Measurements from ENCODE around the gene LPCAT1. TPM values are rescaled to one million over a fixed set of nuclear protein-coding genes. Genes with fewer than 3 reads are reported as not detected.
"Not testable (repeated sequence)": the region's sequence is repeated elsewhere in the genome, so short reads cannot be mapped to it uniquely, and the experiment has no call there.

Gene LPCAT1, protein sequence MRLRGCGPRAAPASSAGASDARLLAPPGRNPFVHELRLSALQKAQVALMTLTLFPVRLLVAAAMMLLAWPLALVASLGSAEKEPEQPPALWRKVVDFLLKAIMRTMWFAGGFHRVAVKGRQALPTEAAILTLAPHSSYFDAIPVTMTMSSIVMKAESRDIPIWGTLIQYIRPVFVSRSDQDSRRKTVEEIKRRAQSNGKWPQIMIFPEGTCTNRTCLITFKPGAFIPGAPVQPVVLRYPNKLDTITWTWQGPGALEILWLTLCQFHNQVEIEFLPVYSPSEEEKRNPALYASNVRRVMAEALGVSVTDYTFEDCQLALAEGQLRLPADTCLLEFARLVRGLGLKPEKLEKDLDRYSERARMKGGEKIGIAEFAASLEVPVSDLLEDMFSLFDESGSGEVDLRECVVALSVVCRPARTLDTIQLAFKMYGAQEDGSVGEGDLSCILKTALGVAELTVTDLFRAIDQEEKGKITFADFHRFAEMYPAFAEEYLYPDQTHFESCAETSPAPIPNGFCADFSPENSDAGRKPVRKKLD
- 10 to 100 TPM; 13.2 to 18.1 TPM for total RNA-seq

DNA sequence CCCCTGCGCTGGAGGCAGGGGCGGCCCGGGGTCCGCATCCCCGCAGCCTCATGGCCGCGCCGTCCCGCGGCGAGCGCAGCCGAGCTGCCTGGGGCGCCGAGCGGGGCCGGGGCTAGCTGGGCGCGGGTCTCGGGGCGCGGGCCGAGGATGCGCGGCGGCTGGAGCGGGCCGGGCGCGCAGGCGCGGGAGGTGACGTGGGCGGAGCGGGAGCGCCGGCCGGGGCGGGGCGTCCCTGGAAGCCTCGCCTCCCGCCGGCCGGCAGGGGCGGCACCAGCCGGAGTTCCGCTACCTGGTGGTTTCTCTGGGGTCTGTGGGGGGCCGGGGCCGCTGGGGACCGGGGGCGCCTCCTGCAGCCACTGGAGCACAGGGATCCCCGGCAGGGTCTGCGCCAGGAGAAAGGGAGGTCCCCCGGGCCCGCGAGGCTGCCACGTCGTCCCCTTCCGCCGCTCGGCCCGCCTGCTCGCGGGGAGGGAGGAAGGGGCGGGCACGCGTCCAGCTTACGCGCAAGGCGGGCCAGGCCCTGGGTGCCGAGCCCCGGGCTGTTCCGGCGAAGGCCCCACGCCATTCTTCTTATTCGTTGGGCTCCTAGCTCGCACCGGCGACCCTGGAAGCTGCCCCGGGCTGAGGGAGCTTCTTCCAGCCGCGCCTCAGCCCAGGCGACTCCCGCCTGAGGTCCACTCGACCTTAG lies at the start of gene LPCAT1:
Gene LPCAT1 (minus strand): TSS at position 168 of the 688 bp plus-strand sequence. CDS start 116 bp downstream, at position 52.
- Histone ChIP-seq H3K27ac (peak within 1 kb of the TSS; percentile 92 to 93), H3K36me3 (peaks cover 3% of the 10 kb centered on the region), H3K9me3 (no peaks in the 10 kb centered on the region), H3K4me3 (peak within 1 kb of the TSS; percentile 69 to 80), H3K4me1 (peaks cover 0 to 20% of the 10 kb centered on the region in 2 donors), H3K27me3 (no peaks in the 10 kb centered on the region)
- TF ChIP-seq, protein P1, sequence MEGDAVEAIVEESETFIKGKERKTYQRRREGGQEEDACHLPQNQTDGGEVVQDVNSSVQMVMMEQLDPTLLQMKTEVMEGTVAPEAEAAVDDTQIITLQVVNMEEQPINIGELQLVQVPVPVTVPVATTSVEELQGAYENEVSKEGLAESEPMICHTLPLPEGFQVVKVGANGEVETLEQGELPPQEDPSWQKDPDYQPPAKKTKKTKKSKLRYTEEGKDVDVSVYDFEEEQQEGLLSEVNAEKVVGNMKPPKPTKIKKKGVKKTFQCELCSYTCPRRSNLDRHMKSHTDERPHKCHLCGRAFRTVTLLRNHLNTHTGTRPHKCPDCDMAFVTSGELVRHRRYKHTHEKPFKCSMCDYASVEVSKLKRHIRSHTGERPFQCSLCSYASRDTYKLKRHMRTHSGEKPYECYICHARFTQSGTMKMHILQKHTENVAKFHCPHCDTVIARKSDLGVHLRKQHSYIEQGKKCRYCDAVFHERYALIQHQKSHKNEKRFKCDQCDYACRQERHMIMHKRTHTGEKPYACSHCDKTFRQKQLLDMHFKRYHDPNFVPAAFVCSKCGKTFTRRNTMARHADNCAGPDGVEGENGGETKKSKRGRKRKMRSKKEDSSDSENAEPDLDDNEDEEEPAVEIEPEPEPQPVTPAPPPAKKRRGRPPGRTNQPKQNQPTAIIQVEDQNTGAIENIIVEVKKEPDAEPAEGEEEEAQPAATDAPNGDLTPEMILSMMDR (IDR thresholded peaks at IDR 0.05): peak in 1 of 2 donors; percentile 49
- DNase-seq (ENCODE audit: low spot score): peak; percentile 70

DNA sequence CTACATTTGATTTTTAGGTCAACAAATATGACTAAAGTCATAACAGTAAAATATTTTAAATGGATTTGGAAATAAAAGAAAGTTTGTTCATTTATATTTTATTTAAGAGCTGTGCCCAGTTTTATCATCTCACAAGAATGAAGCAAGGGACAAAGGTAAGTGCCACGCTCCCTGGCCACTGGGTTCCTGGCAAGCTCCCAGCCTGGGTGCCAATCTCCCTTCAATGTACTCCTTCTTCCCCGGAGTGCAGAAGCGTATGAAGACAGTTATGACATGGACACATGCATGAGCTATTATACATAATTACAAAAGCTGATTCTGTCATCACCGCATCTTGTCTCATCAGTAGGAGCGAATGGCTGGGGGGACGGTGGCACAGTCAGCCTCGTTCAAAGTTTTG lies 48.1 kb upstream of the LPCAT1 start:
- H3K9me3 ChIP-seq; H3K4me3 ChIP-seq; H3K27me3 ChIP-seq; H3K27ac ChIP-seq; H3K36me3 ChIP-seq; DNase-seq (ENCODE audit: low spot score): not testable (repeated sequence)
- peaks cover 0 to 13% of the 10 kb centered on the region in 2 donors for H3K4me1 ChIP-seq

- H3K27ac ChIP-seq: no peak overlapping the region
- peaks cover 0 to 21% of the 10 kb centered on the region in 2 donors for H3K4me1 ChIP-seq
- no peak overlapping the region for H3K4me3 ChIP-seq
- no peak for DNase-seq (ENCODE audit: low spot score)
- TF ChIP-seq, protein P1 (IDR thresholded peaks at IDR 0.05): no peak
- no peaks in the 10 kb centered on the region for H3K9me3 ChIP-seq
- peaks cover 6% of the 10 kb centered on the region for H3K36me3 ChIP-seq
- no peaks in the 10 kb centered on the region for H3K27me3 ChIP-seq
Measured at GRCh38 chr5:1570975-1571374, 47.2 kb upstream of the LPCAT1 start.

GRCh38 chr5:1568201-1568979 lies 44.6 kb upstream of the LPCAT1 start:
- no peaks in the 10 kb centered on the region for H3K9me3 ChIP-seq
- H3K4me1 ChIP-seq: peaks cover 0 to 26% of the 10 kb centered on the region in 2 donors
- no peaks in the 10 kb centered on the region for H3K27me3 ChIP-seq
- peaks cover 6% of the 10 kb centered on the region for H3K36me3 ChIP-seq
- peak overlapping the region; percentile 64 to 73 for H3K27ac ChIP-seq
- TF ChIP-seq, protein P1 (IDR thresholded peaks at IDR 0.05): no peak
- no peak for DNase-seq (ENCODE audit: low spot score)
- H3K4me3 ChIP-seq: no peak overlapping the region

GRCh38 chr5:1567527-1568200 lies 43.9 kb upstream of the LPCAT1 start:
- not testable (repeated sequence) for H3K9me3 ChIP-seq; H3K36me3 ChIP-seq; H3K27me3 ChIP-seq; DNase-seq (ENCODE audit: low spot score); H3K4me3 ChIP-seq
- Histone ChIP-seq H3K27ac (peak overlapping the region; percentile 64 to 73), H3K4me1 (peaks cover 0 to 26% of the 10 kb centered on the region in 2 donors)
